Measurements from ENCODE around the gene HIBADH. TPM values are rescaled to one million over a fixed set of nuclear protein-coding genes. Genes with fewer than 3 reads are reported as not detected.

The HIBADH gene
- total RNA-seq, 4 donors from 2014 or later = 42.2 to 56.4 (median 49.0) TPM

DNA sequence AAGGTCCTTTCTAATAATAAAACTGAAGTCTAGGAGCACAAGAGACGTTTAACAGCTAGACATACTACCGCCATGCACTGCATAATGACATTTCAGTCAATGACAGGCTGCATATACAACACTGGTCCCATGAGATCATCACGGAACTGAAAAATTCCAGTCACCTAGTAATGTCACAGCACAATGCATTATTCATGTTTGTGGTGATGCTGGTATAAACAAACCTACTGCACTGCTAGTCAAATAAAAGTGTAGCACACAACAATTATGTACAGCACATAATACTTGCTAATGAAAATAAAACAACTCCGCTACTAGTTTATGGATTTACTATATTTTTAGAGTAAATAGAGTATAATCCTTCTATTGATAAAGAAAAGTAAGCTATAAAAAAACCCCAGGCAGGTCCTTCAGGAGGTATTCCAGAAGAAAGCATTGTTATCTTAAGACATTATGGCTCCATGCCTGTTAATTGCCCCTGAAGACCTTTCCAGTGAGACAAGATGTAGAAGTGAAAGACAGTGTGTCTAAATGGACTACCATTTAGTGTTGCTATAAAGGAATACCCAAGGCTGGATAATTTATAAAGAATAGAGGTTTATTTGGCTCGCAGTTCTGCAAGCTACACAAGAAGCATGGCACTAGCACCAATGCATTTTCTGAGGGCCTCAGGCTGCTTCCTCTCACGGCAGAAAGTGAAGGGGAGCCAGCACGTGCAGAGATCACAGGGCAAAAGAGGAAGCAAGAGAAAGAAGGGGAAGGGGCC lies 47.1 kb downstream of the HIBADH start:
- in situ Hi-C loops (cut with MboI; ENCODE audit: low sequenced_read_pairs in 4 of 4) = no loop called here
- intact Hi-C loops (cut with DNase I; ENCODE audit: low total_unique reads) = no loop called here
- H3K27ac ChIP-seq = no peak overlapping the region
- peaks cover 0 to 18% (median 3%) of the 10 kb centered on the region in 3 donors for H3K9me3 ChIP-seq
- no peak for ATAC-seq
- TF ChIP-seq CTCF (IDR thresholded peaks at IDR 0.05 in 4 of 5, conservative IDR thresholded peaks at IDR 0.05 in 1 of 5) (no peak), POLR2A (IDR thresholded peaks at IDR 0.05) (no peak)
- no peaks in the 10 kb centered on the region for H3K36me3 ChIP-seq
- no peaks in the 10 kb centered on the region for H3K4me1 ChIP-seq
- H3K4me3 ChIP-seq = no peak overlapping the region
- no peak for DNase-seq
- no peaks in the 10 kb centered on the region for H3K27me3 ChIP-seq

DNA sequence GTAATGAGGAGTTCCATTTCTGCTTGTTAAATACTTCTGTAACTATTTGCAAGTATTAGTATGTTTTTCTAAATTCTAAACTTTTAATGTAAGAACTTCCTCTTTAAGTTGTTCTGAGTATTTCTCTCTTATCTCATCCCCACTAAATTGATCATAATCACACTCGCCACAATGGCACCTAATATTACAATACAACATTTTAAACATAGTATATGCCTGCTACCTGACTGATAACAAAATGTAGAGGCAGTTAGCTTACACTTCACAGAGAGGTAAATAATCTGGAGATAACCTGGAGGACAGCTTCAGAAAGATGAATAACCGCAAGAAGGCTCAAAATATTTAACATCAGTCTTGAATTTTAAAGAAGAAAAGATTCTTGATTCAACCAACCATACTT lies 48.6 kb downstream of the HIBADH start:
- H3K27me3 ChIP-seq = no peaks in the 10 kb centered on the region
- no peaks in the 10 kb centered on the region for H3K36me3 ChIP-seq
- H3K4me1 ChIP-seq = peaks cover 2 to 4% of the 10 kb centered on the region in 2 donors
- ATAC-seq = no peak
- intact Hi-C loops (cut with DNase I; ENCODE audit: low total_unique reads) = no loop called here
- no peak overlapping the region for H3K27ac ChIP-seq
- no peak for TF ChIP-seq POLR2A (IDR thresholded peaks at IDR 0.05)
- TF ChIP-seq CTCF (IDR thresholded peaks at IDR 0.05 in 4 of 5, conservative IDR thresholded peaks at IDR 0.05 in 1 of 5) = no peak
- no peak for DNase-seq
- in situ Hi-C loops (cut with MboI; ENCODE audit: low sequenced_read_pairs in 4 of 4) = no loop called here
- H3K4me3 ChIP-seq = no peak overlapping the region
- H3K9me3 ChIP-seq = peaks cover 0 to 3% (median 0%) of the 10 kb centered on the region in 3 donors

DNA sequence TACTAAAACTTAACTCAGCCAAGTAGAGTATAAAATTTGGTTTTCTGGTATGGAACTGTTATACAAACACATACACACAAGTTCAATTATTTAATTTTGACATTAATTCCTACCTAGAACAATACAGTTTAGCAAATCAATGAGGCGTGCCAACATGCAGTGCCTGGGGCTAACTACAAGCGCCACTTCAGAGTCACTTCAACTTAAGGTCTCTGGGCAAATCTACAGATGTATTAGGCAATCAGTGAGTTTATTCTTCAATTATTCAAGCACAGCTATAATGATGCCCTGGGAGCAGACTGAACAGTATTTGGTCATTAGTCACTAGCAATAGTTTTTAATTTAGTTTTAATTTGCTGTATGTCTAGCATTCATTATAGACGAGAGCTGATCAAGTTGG lies 51.6 kb downstream of the HIBADH start:
- Histone ChIP-seq H3K9me3 (no peaks in the 10 kb centered on the region), H3K27me3 (no peaks in the 10 kb centered on the region), H3K4me3 (no peak overlapping the region), H3K36me3 (no peaks in the 10 kb centered on the region), H3K27ac (no peak overlapping the region), H3K4me1 (peaks cover 8 to 9% of the 10 kb centered on the region in 2 donors)
- TF ChIP-seq POLR2A (IDR thresholded peaks at IDR 0.05) (no peak), CTCF (IDR thresholded peaks at IDR 0.05 in 4 of 5, conservative IDR thresholded peaks at IDR 0.05 in 1 of 5) (no peak)
- no peak for ATAC-seq
- intact Hi-C loops (cut with DNase I; ENCODE audit: low total_unique reads) = no loop called here
- in situ Hi-C loops (cut with MboI; ENCODE audit: low sequenced_read_pairs in 4 of 4) = no loop called here
- no peak for DNase-seq

DNA sequence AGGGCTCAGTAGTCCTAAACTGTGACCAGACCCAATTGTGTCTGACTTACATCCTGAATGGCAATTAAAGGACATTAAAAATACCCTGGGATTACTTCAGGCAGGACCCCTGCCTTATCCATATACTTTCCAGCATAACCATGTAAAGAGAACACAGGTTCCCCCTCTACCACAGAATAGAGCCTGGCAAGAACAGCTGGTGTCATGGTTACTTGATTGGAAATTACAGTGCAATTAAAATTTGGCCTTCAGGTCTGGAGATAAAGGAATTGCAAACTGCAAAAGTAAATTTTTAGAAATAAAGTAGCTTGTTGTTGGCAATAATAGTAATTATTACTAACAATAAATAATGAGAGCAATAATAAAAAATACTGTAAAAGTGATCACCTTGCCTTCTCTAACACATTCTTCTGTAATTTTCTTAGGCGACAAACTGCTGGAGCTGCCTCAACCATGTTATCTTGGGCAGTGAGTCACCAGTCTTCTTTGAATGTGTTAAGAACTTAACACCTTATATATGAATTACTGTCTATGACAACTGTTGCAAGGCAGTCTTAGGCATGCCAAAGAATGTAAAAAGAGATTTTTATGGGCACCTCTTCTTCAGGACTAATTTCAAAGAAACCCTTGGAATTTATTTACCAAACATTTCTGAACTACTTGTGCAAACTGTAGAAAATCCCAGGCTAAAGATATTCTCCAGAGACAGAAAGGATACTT lies 53.7 kb downstream of the HIBADH start:
- Histone ChIP-seq H3K27ac (no peak overlapping the region), H3K9me3 (no peaks in the 10 kb centered on the region), H3K4me3 (no peak overlapping the region), H3K4me1 (peaks cover 8 to 12% of the 10 kb centered on the region in 2 donors), H3K27me3 (no peaks in the 10 kb centered on the region), H3K36me3 (no peaks in the 10 kb centered on the region)
- in situ Hi-C loops (cut with MboI; ENCODE audit: low sequenced_read_pairs in 4 of 4) = no loop called here
- DNase-seq = no peak
- peak; percentile 52 to 55 for ATAC-seq
- intact Hi-C loops (cut with DNase I; ENCODE audit: low total_unique reads) = no loop called here
- TF ChIP-seq POLR2A (IDR thresholded peaks at IDR 0.05) = no peak
- no peak for TF ChIP-seq CTCF (IDR thresholded peaks at IDR 0.05 in 4 of 5, conservative IDR thresholded peaks at IDR 0.05 in 1 of 5)

Data from gastrocnemius medialis (tissue), 4 donors.